Type B pancreatic cell (in vitro differentiated cells): ENCODE results near the gene CCDC187. TPM values are rescaled to one million over a fixed set of nuclear protein-coding genes. Genes with fewer than 3 reads are reported as not detected.
A peak's percentile ranks its signal among the peaks of the same experiment; 100 is the strongest.

Experiments
- DNase-seq: peaks from one replicate; pipeline ENCODE4 v3.0.0; 2021; ENCODE audit warnings: mixed read lengths; ENCODE audit not compliant: unreplicated experiment; ENCODE audit errors: extremely low spot score
- H3K27ac Mint-ChIP-seq: 2 replicates; pipeline ENCODE4 v1.8.0; 2021; ENCODE audit warnings: mild to moderate bottlenecking, mixed read lengths
- H3K27me3 Mint-ChIP-seq: 2 replicates; pipeline ENCODE4 v1.8.0; 2021; ENCODE audit warnings: mixed read lengths
- H3K36me3 Mint-ChIP-seq: 2 replicates; pipeline ENCODE4 v1.8.0; 2021; ENCODE audit warnings: mixed read lengths
- H3K4me1 Mint-ChIP-seq: one replicate; pipeline ENCODE4 v1.8.0; 2021; ENCODE audit warnings: mixed read lengths; ENCODE audit not compliant: unreplicated experiment
- H3K4me3 Mint-ChIP-seq: 2 replicates; pipeline ENCODE4 v1.8.0; 2021; ENCODE audit warnings: mild to moderate bottlenecking, mixed read lengths
- H3K9me3 Mint-ChIP-seq: 2 replicates; pipeline ENCODE4 v1.8.0; 2021; ENCODE audit warnings: mixed read lengths
- total RNA-seq: library from RNA; stranded (reverse); gene quantifications from 2 replicates; pipeline ENCODE4 v1.2.1, GENCODE V29; 2021; ENCODE audit warnings: low replicate concordance
- TF ChIP-seq, protein P1 (sequence below): fragments of 200-600 bp; sonication (generic); conservative IDR thresholded peaks from 2 replicates; pipeline ENCODE4 v1.5.0; 2021; ENCODE audit warnings: antibody characterized with exemption, mild to moderate bottlenecking

The CCDC187 gene
- total RNA-seq, 1 donor from 2014 or later = 0.70 TPM

GRCh38 chr9:136314944-136315343 lies 11.1 kb upstream of the CCDC187 start:
- TF ChIP-seq, protein P1, sequence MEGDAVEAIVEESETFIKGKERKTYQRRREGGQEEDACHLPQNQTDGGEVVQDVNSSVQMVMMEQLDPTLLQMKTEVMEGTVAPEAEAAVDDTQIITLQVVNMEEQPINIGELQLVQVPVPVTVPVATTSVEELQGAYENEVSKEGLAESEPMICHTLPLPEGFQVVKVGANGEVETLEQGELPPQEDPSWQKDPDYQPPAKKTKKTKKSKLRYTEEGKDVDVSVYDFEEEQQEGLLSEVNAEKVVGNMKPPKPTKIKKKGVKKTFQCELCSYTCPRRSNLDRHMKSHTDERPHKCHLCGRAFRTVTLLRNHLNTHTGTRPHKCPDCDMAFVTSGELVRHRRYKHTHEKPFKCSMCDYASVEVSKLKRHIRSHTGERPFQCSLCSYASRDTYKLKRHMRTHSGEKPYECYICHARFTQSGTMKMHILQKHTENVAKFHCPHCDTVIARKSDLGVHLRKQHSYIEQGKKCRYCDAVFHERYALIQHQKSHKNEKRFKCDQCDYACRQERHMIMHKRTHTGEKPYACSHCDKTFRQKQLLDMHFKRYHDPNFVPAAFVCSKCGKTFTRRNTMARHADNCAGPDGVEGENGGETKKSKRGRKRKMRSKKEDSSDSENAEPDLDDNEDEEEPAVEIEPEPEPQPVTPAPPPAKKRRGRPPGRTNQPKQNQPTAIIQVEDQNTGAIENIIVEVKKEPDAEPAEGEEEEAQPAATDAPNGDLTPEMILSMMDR = no peak
- DNase-seq = no peak
- no peak overlapping the region for H3K27ac Mint-ChIP-seq
- peaks cover 10% of the 10 kb centered on the region for H3K9me3 Mint-ChIP-seq
- H3K27me3 Mint-ChIP-seq = no peaks in the 10 kb centered on the region
- no peaks in the 10 kb centered on the region for H3K36me3 Mint-ChIP-seq
- H3K4me3 Mint-ChIP-seq = no peak overlapping the region
- H3K4me1 Mint-ChIP-seq = peaks cover 9% of the 10 kb centered on the region

DNA sequence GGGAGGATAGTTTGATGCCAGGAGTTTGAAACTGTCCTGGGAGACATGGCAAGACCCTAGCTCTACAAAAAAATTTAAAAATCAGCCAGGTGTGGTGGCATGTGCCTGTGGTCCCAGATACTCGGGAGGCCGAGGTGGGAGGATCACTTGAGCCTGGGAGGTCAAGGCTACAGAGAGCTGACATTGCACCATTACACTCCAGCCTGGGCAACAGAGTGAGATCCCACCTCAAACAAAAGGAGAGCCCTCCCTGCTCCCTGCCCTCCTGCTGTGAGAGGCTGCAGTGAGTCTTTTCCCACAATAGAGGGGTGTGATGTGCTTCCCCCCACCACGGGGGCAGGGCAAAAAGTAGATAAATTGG lies 10.1 kb upstream of the CCDC187 start:
- Mint-ChIP-seq H3K27ac (no peak overlapping the region), H3K27me3 (no peaks in the 10 kb centered on the region), H3K4me3 (no peak overlapping the region), H3K36me3 (no peaks in the 10 kb centered on the region), H3K4me1 (peaks cover 9% of the 10 kb centered on the region), H3K9me3 (peaks cover 10% of the 10 kb centered on the region)
- TF ChIP-seq, protein P1 = no peak
- no peak for DNase-seq

DNA sequence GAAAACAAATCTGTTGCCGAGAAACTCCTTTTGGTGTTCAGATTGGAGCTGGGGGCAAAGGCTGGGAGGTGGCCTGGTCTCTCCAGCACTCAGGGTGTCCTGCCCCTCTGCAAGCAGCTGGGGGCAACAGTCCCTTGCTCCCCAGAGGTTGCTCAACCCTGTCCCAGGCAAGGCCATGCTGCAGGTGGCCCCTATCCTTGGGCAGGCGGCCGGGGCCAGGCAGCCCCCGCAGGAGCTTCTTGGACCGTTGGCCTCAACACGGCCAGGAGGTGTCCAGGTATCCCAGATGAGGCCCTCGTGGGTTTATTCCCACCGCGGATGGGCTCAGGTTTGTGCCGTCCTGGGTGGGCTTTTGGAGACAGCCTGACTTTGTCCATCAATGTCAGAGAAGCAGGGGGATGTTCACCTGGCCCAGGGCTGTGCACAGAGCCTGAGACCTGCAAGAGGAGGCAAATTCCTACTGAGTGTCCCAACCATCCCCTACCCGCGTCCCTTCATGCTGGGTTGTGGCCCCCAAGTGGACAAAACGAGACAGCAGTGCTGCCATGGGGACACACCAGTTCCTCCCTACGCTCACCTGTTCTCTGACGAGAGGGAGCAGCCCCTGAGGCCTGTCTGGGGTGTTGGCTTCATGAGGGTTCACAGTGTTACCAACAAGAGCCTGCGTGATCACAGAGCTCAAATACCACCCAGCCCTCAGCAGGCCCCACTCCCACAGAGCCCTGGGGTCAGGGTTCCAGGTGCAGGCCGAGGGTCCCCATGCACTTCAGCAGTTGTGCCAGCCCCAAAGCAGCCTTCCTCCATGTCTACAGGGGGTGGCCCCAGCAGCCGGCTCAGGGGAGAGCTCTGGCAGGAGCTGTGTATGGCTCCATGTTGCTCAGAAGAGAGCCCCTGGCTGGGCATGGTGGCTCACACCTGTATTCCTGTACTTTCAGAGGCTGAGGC lies 9.5 kb upstream of the CCDC187 start:
- TF ChIP-seq, protein P1 = no peak

DNA sequence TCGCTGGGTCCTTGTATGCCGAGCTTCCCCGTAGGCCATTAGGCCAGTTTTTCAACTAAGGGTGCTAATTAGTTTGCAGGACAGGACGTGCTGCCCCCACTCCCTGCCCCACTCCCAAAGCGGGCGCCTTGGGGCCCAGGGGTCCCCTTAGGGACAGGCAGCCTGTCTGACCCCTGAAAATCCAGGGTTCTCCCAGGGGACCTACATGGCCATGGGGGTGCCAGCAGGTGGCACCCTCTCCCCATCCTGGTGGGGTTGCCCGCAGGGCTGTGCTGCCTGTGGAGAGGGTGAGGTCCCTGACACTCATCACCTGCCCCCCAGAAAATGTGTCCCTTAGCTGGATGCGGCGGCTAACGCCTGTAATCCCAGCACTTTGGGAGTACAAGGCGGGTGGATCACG lies 8.5 kb upstream of the CCDC187 start:
- Mint-ChIP-seq H3K27me3 (no peaks in the 10 kb centered on the region), H3K27ac (no peak overlapping the region), H3K36me3 (no peaks in the 10 kb centered on the region), H3K4me1 (peaks cover 3% of the 10 kb centered on the region), H3K4me3 (no peak overlapping the region), H3K9me3 (peaks cover 10% of the 10 kb centered on the region)
- TF ChIP-seq, protein P1 = peak; percentile 71
- no peak for DNase-seq

More for the DNA sequence above, 9.5 kb upstream of the CCDC187 start:
- DNase-seq = no peak
- H3K4me3 Mint-ChIP-seq = no peak overlapping the region
- no peaks in the 10 kb centered on the region for H3K27me3 Mint-ChIP-seq
- H3K4me1 Mint-ChIP-seq = peaks cover 9% of the 10 kb centered on the region
- peaks cover 10% of the 10 kb centered on the region for H3K9me3 Mint-ChIP-seq
- no peak overlapping the region for H3K27ac Mint-ChIP-seq
- no peaks in the 10 kb centered on the region for H3K36me3 Mint-ChIP-seq

DNA sequence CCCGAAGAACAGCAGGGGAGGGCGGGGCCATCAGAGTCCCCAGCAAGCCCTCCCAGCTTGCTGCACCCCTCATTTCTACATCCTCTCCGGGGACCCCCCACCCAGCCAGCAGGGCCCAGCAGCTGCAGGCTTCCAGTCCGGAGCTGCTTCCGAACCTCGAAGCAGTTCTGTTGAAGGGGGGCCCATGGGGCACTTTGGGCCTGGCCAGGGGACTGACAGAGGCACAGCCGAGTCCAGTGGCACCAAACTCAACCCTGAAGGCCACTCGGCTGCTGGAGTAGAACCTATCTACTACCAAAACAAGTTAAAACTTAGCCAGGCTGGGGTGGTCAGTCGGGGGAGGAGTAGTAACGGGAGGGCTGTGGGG lies 8.1 kb upstream of the CCDC187 start:
- no peaks in the 10 kb centered on the region for H3K4me1 Mint-ChIP-seq
- H3K27me3 Mint-ChIP-seq = no peaks in the 10 kb centered on the region
- H3K27ac Mint-ChIP-seq = no peak overlapping the region
- no peaks in the 10 kb centered on the region for H3K36me3 Mint-ChIP-seq
- no peak overlapping the region for H3K4me3 Mint-ChIP-seq
- peaks cover 10% of the 10 kb centered on the region for H3K9me3 Mint-ChIP-seq
- TF ChIP-seq, protein P1 = no peak
- no peak for DNase-seq
